GM12878 (cell line): ENCODE results near the gene IL1RAPL1.

Source experiments
- BRCA1 ChIP-seq: IDR thresholded peaks from 2 replicates; pipeline ENCODE4 v1.6.1; 2011; ENCODE audit warnings: low read depth, low read length, improper control_type of control experiment
- CEBPB ChIP-seq, 2 experiments: fragments of 150-350 bp in 1 of 2; IDR thresholded peaks; 2 replicates each; pipeline ENCODE4 v1.6.1; 2012 to 2014; ENCODE audit warnings: low read depth in 2 of 2, low read length in 2 of 2, borderline replicate concordance in 1 of 2, inconsistent platforms in 1 of 2
- CTCF ChIP-seq, 3 experiments: IDR thresholded peaks in 2 of 3; conservative IDR thresholded peaks in 1 of 3; 2 replicates each; pipeline ENCODE4 v1.5.1; 2011; ENCODE audit warnings: low read depth in 3 of 3, low read length in 3 of 3, mild to moderate bottlenecking in 3 of 3, control low read depth in 2 of 3, moderate library complexity in 2 of 3, inconsistent platforms in 1 of 3, mixed read lengths in 1 of 3; ENCODE audit not compliant: control insufficient read depth in 2 of 3, insufficient read depth in 1 of 3; ENCODE audit errors: extremely low read depth in 1 of 3
- EZH2 ChIP-seq: IDR thresholded peaks from 2 replicates; pipeline ENCODE4 v1.6.1; 2012; ENCODE audit warnings: low read depth, mild to moderate bottlenecking, control low read depth, inconsistent platforms, low read length, borderline replicate concordance; ENCODE audit not compliant: control insufficient read depth
- MAX ChIP-seq: IDR thresholded peaks from 2 replicates; pipeline ENCODE4 v1.6.1; 2012; ENCODE audit warnings: low read depth, low read length, improper control_type of control experiment
- ZBTB11 ChIP-seq: fragments of 450-650 bp; formaldehyde crosslinking; IDR thresholded peaks from 2 replicates; pipeline ENCODE4 v1.5.0; 2022; ENCODE audit warnings: mild to moderate bottlenecking, missing genetic modification characterization

- TF ChIP-seq EZH2 (no peak), MAX (no peak), ZBTB11 (CRISPR knock-in tag) (no peak), BRCA1 (no peak), CTCF (IDR thresholded peaks at IDR 0.05 in 2 of 3, conservative IDR thresholded peaks at IDR 0.05 in 1 of 3; ENCODE audit: control insufficient read depth in 2 of 3, extremely low read depth in 1 of 3, insufficient read depth in 1 of 3, low read depth in 3 of 3, low read length in 3 of 3) (no peak), CEBPB (IDR thresholded peaks at IDR 0.05; ENCODE audit: borderline replicate concordance in 1 of 2, low read depth in 2 of 2, low read length in 2 of 2) (no peak)
Measured at GRCh38 chrX:29560065-29560464, 972.8 kb downstream of the IL1RAPL1 start.
